GM18873 (cell line): ENCODE results near the gene PWWP2A.

Experiments used
- ATAC-seq: cut with Tn5 transposase; IDR thresholded peaks from one replicate; pipeline ENCODE4 v1.9.1; 2021; ENCODE audit warnings: mild to moderate bottlenecking, moderate library complexity, moderate number of reproducible peaks; ENCODE audit not compliant: unreplicated experiment, low FRiP score

Gene PWWP2A

GRCh38 chr5:160133071-160133917, 14.0 kb upstream of the PWWP2A start:
- no peak for ATAC-seq

- ATAC-seq, result no peak
Measured at GRCh38 chr5:160129841-160130240, 10.6 kb upstream of the PWWP2A start.

GRCh38 chr5:160128632-160129031, 9.4 kb upstream of the PWWP2A start:
- ATAC-seq, result no peak

- ATAC-seq, result no peak
Measured at GRCh38 chr5:160119905-160120266, 636 bp upstream of the PWWP2A start.

GRCh38 chr5:160118349-160119141, 705 bp downstream of the PWWP2A start:
- ATAC-seq, result peak; percentile 13

- no peak for ATAC-seq
Measured at GRCh38 chr5:160116991-160117390, 2.3 kb downstream of the PWWP2A start.

- no peak for ATAC-seq
Measured at GRCh38 chr5:160108124-160108523, 11.1 kb downstream of the PWWP2A start.

- peak; percentile 75 for ATAC-seq
Measured at GRCh38 chr5:160105686-160106360, 13.4 kb downstream of the PWWP2A start.

GRCh38 chr5:160097991-160098390, 21.3 kb downstream of the PWWP2A start:
- ATAC-seq, result no peak

- ATAC-seq, result no peak
Measured at GRCh38 chr5:160096178-160096577, 23.1 kb downstream of the PWWP2A start.

GRCh38 chr5:160092960-160093707, 26.1 kb downstream of the PWWP2A start:
- ATAC-seq, result peak; percentile 58

GRCh38 chr5:160092514-160092913, 26.7 kb downstream of the PWWP2A start:
- ATAC-seq, result no peak

GRCh38 chr5:160090059-160090458, 29.2 kb downstream of the PWWP2A start:
- no peak for ATAC-seq

- no peak for ATAC-seq
Measured at GRCh38 chr5:160089531-160089930, 29.7 kb downstream of the PWWP2A start.

- no peak for ATAC-seq
Measured at GRCh38 chr5:160088805-160089204, 30.4 kb downstream of the PWWP2A start.

- ATAC-seq, result no peak
Measured at GRCh38 chr5:160087199-160087598, 32.1 kb downstream of the PWWP2A start.

- no peak for ATAC-seq
Measured at GRCh38 chr5:160084144-160084543, 35.1 kb downstream of the PWWP2A start.

- no peak for ATAC-seq
Measured at GRCh38 chr5:160083501-160083900, 35.7 kb downstream of the PWWP2A start.

- no peak for ATAC-seq
Measured at GRCh38 chr5:160082614-160083500, 36.4 kb downstream of the PWWP2A start.
